Activated CD4-positive, CD25-positive, alpha-beta regulatory T cell treated with anti-CD3 and anti-CD28 coated beads, Interleukin-2, amount 50 U/mL, for 72 hours (primary cell): ENCODE measurements around the gene FER.
"Not testable (repeated sequence)": the region's sequence is repeated elsewhere in the genome, so short reads cannot be mapped to it uniquely, and the experiment has no call there.

ENCODE experiments used
- DNase-seq: peaks from one replicate; pipeline ENCODE4 v3.0.0; 2021

The FER gene

GRCh38 chr5:109145139-109145538 is 397.4 kb downstream of the FER start:
- no peak for DNase-seq

- no peak for DNase-seq
Observed at GRCh38 chr5:109146591-109146990, 398.9 kb downstream of the FER start.

- no peak for DNase-seq
Observed at GRCh38 chr5:109152565-109152964, 404.9 kb downstream of the FER start.

- no peak for DNase-seq
Observed at GRCh38 chr5:109155625-109156024, 407.9 kb downstream of the FER start.

GRCh38 chr5:109156885-109157284 is 409.2 kb downstream of the FER start:
- DNase-seq = no peak

- no peak for DNase-seq
Observed at GRCh38 chr5:109160468-109160867, 412.8 kb downstream of the FER start.

- no peak for DNase-seq
Observed at GRCh38 chr5:109161914-109162683, 414.4 kb downstream of the FER start.

- no peak for DNase-seq
Observed at GRCh38 chr5:109163336-109163735, 415.6 kb downstream of the FER start.

GRCh38 chr5:109164001-109164400 is 416.3 kb downstream of the FER start:
- DNase-seq = no peak

- no peak for DNase-seq
Observed at GRCh38 chr5:109167586-109167985, 419.9 kb downstream of the FER start.

- DNase-seq = no peak
Observed at GRCh38 chr5:109168151-109168550, 420.5 kb downstream of the FER start.

GRCh38 chr5:109170629-109171350 is 423.1 kb downstream of the FER start:
- DNase-seq = no peak

- DNase-seq = not testable (repeated sequence)
Observed at GRCh38 chr5:109171437-109172073, 423.9 kb downstream of the FER start.

- no peak for DNase-seq
Observed at GRCh38 chr5:109173036-109173794, 425.5 kb downstream of the FER start.

- DNase-seq = no peak
Observed at GRCh38 chr5:109177227-109177626, 429.5 kb downstream of the FER start.

GRCh38 chr5:109177782-109178181 is 430.1 kb downstream of the FER start:
- DNase-seq = no peak

- DNase-seq = no peak
Observed at GRCh38 chr5:109180668-109181067, 433.0 kb downstream of the FER start.

- no peak for DNase-seq
Observed at GRCh38 chr5:109186759-109187158, 439.1 kb downstream of the FER start.

GRCh38 chr5:109191153-109191558 is 443.5 kb downstream of the FER start:
- no peak for DNase-seq

GRCh38 chr5:109192027-109192426 is 444.3 kb downstream of the FER start:
- no peak for DNase-seq

GRCh38 chr5:109192555-109193281 is 445.0 kb downstream of the FER start:
- DNase-seq = no peak

GRCh38 chr5:109195667-109196066 is 448.0 kb downstream of the FER start:
- DNase-seq = no peak
